GM12874 (cell line): ENCODE data around the gene GRM5.

ENCODE experiments used
- TF ChIP-seq, protein P1 (sequence below): IDR thresholded peaks from 2 replicates; pipeline ENCODE4 v1.5.1; 2011; ENCODE audit warnings: low read depth, mild to moderate bottlenecking, control low read depth, low read length, moderate library complexity; ENCODE audit not compliant: insufficient read depth

GRM5 gene

DNA sequence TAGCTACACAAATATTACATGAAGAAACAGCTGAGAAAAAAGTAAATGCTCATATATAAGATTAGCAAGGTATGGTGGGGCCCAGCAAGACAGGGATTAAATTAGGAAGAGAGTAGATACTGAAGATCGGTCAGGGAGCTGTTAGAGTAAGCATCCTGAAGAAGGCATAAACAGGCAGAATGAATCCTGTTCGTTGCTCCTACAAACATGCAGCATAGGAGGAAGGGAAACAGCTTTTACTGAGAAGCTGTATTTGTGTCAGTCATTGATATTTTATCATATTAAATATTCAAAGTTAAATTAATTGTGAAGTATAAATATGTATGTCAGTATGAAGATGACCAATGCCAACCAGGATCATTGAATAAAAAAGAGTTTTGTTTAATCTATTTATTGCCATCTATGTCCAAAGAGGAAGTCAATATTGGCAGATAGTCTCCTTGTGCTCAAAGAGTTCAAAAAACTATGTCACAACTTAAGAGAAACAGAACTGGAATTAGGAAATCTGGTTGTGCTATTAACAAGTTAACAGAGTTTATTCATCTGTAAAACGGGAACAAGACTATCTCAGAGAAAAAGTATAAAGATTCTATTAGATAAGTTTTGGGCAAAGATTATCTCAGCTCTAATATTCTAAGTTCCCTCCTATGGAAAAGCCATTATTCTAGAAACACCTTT lies 255.2 kb downstream of the GRM5 start:
- TF ChIP-seq, protein P1, sequence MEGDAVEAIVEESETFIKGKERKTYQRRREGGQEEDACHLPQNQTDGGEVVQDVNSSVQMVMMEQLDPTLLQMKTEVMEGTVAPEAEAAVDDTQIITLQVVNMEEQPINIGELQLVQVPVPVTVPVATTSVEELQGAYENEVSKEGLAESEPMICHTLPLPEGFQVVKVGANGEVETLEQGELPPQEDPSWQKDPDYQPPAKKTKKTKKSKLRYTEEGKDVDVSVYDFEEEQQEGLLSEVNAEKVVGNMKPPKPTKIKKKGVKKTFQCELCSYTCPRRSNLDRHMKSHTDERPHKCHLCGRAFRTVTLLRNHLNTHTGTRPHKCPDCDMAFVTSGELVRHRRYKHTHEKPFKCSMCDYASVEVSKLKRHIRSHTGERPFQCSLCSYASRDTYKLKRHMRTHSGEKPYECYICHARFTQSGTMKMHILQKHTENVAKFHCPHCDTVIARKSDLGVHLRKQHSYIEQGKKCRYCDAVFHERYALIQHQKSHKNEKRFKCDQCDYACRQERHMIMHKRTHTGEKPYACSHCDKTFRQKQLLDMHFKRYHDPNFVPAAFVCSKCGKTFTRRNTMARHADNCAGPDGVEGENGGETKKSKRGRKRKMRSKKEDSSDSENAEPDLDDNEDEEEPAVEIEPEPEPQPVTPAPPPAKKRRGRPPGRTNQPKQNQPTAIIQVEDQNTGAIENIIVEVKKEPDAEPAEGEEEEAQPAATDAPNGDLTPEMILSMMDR: no peak

DNA sequence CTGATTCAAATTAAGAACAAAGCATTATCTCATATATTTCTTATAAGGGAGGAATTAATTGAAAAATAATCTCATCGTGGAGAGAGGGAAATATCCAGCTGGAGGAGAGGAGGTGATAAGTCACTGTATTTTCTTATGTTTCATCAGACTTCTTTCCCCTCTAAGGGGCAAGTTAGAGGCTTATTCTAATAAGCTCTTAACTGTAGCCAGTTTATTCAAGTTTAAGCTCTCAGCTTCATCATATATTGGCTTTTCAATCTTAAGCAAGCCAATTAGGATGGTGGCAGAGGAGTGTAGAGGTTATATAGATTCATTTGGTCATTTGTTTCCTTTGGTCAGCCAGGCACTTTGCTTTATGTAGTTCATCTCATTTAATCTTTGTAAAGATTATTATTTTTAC lies 256.7 kb downstream of the GRM5 start:
- TF ChIP-seq, protein P1: no peak

DNA sequence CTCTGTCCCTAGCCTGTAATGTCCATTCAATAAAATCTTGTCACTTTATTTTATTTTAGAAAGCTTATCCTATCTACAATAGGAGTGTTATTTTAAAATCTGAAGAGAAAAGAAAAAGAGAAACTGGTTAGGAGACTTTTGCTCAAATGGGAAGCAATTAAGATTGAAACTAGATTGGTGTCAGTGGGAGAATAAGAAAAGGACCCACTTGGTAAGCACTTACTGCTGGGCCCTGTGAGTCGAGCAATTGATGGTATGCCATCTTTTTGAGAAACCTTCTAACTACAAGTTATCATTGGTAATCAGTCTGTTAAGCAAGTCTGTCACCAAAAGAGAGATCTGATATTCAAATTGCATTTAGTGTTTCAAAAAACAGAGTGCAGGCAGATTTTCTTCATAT lies 258.4 kb downstream of the GRM5 start:
- TF ChIP-seq, protein P1: no peak

DNA sequence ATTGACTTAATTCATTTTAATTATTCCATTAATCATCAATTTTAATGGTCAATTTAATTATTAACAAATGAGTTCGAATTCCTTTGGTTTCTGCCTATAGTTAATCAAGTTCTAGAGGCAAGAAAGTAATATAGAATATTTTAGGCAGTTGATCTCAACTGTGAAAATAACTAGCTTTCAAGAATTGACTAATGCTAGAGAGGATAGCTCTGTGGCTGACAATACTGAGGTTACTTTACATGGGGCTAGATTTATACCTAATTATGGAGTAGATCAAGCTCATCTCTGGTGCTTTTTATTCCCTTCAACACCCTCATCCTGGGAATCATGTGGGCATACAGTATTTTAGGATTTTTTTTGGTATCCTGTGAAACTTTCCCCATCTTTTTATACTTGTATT lies 259.4 kb downstream of the GRM5 start:
- TF ChIP-seq, protein P1: no peak

DNA sequence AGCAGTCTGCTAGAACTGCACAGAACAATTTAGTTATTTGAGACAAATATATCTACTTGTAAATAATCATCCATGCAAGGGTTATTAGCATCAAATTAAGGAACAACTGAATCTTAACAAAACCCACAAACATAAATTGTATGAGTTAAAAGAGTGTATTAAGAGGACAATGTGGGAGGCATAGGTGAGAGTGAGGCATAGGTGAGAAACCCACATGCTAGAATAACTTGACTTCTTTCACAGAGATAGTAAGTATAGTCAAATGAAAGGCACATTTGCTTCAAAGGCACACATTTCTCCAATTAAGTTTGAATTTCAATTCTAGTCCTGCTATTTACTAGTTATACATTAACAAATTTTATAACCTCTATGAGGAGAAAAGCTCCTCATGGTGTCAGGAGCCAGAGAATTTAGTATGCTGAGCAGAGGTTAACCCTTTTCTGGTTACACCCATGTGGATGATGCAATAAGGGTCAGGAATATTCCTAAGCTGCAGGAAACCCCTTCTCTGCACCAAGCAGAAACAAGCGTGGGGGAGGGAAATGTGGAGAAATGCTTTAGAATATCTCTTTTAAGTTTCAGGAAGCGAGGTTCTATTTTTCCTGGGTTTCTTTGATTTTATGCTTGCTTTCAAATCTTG lies 264.2 kb downstream of the GRM5 start:
- TF ChIP-seq, protein P1: no peak

DNA sequence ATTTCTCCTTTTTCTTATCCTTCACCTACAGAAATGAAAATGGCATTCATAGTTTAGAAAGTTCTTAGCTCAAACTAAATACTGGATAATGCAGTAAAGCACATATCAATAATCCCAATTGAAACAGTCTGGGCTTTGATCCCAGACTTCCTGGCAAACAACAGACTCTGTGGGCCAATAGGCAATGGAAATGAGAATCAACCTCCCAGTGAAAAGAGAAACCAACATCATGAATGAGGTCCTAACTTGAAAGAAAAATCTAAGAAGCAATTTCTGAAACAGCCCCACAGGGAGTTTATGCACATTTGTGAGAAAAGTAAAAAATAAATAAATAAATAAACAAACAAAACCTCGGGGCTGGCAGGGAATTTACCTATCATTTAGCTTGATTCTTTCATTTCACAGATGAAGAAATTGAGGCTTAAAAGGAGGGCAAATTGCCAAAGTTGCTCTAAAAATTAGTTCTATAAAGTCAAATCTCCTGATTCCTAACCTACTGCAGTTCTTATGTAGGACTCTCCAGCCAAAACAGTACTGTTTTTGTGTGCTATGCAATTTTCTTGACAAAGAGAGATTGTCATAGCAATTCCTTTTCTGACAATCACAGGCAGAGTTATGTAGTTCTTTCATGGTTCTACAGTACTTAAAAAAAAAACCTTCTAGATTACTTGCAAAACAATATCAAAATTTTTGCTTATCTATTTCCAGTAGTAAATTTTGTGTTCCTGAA lies 265.8 kb downstream of the GRM5 start:
- TF ChIP-seq, protein P1: no peak

DNA sequence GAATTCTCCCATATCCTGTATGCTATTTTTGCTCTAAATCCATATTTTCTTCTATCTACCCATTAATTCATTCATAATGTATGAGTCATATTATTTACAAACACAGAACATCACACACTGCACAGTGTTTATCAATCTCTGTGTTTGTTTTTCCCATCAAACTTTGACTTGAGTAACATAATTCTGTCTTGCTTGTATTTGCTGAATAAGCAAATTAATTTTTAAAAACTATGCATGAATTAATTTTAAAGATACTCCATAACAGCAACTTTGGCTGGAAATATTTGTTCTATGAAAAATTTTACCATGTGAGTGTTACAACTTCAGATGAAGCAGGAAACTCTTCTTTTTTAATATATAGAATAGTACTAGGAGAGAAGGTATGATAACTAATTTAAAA lies 275.6 kb downstream of the GRM5 start:
- TF ChIP-seq, protein P1: no peak
